Aorta (tissue), 5 donors: ENCODE measurements around the gene NME9. TPM values are rescaled to one million over a fixed set of nuclear protein-coding genes. Genes with fewer than 3 reads are reported as not detected.

Experiments
- ATAC-seq: fragments of 200-7000 bp; cut with Tn5 transposase; one replicate; pipeline ENCODE4 v1.9.1; 2022; ENCODE audit warnings: moderate library complexity; ENCODE audit not compliant: low FRiP score
- DNase-seq, 2 donors: peaks; one replicate each; pipeline ENCODE4 v3.0.0-alpha.2; 2020
- H3K27ac ChIP-seq, 2 donors: one replicate each; pipeline ENCODE4 v1.5.1; 2013; ENCODE audit warnings: low read length in 2 of 2, mild to moderate bottlenecking in 2 of 2, moderate library complexity in 2 of 2, control low read depth in 1 of 2, inconsistent platforms in 1 of 2, low read depth in 1 of 2
- H3K27me3 ChIP-seq, 2 donors: one replicate each; pipeline ENCODE4 v1.6.1; 2013; ENCODE audit warnings: control low read depth in 1 of 2, low read length in 1 of 2, mild to moderate bottlenecking in 1 of 2, moderate library complexity in 1 of 2; ENCODE audit not compliant: insufficient read depth in 2 of 2, control insufficient read depth in 1 of 2
- H3K36me3 ChIP-seq, 2 donors: one replicate each; pipeline ENCODE4 v1.6.1; 2013; ENCODE audit warnings: control low read depth in 1 of 2, low read length in 1 of 2, mild to moderate bottlenecking in 1 of 2; ENCODE audit not compliant: insufficient read depth in 2 of 2, control insufficient read depth in 1 of 2
- H3K4me1 ChIP-seq, 2 donors: one replicate each; pipeline ENCODE4 v1.6.1; 2013; ENCODE audit warnings: low read length in 2 of 2, control low read depth in 1 of 2, mild to moderate bottlenecking in 1 of 2, moderate library complexity in 1 of 2; ENCODE audit not compliant: insufficient read depth in 2 of 2, control insufficient read depth in 1 of 2
- H3K4me3 ChIP-seq, 2 donors: one replicate each; pipeline ENCODE4 v1.5.1; 2013; ENCODE audit warnings: low read length in 2 of 2, control low read depth in 1 of 2, mild to moderate bottlenecking in 1 of 2
- H3K9me3 ChIP-seq: one replicate; pipeline ENCODE4 v1.6.1; 2013; ENCODE audit warnings: mild to moderate bottlenecking, low read length; ENCODE audit not compliant: control insufficient read depth
- WGBS, 2 donors: extraction: QIAGEN DNeasy Blood & Tissue Kit; methylation state at CpG; one replicate each; pipeline ENCODE4 v1.1.7; 2013; 5-methylcytosine and 5-hydroxymethylcytosine counted together
- intact Hi-C, 2 donors: fragments of 100-400 bp; cut with DNase I; formaldehyde crosslinking; loops; one replicate each; pipeline versions ENCODE4 v1.14.2 to v1.15.0; 2022
- polyA plus RNA-seq, 2 donors: library from polyadenylated mRNA; stranded (reverse); fragments of 200-250 nt; gene quantifications; one replicate each; pipeline ENCODE4 v1.2.3, GENCODE V29; 2013
- total RNA-seq, 2 donors: library from RNA; stranded (reverse); fragmentation: NEBNext Ultra II Directional; extraction: Animal tissue kit (Norgen Biotek cat#: 25700); gene quantifications; one replicate each; pipeline ENCODE4 v1.2.1, GENCODE V29; 2021
- donor health status: healthy with polysubstance abuse.
- donor health status: Bipolar disorder and iron deficiency.
- donor health status: DM: no; HTN: no; CAD: no.
- donor health status: DM: no; HTN: no; CAD: no.
- donor health status: DM: yes; HTN: yes; CAD: no.

The NME9 gene
- total and polyA plus RNA-seq, 4 donors: 0.41 to 0.93 TPM; not detected in 2

GRCh38 chr3:138356730-138357405 lies 27.2 kb upstream of the NME9 start:
- Histone ChIP-seq H3K4me3 (no peak overlapping the region), H3K9me3 (no peaks in the 10 kb centered on the region), H3K27ac (no peak overlapping the region), H3K27me3 (no peaks in the 10 kb centered on the region), H3K36me3 (no peaks in the 10 kb centered on the region), H3K4me1 (no peaks in the 10 kb centered on the region)
- intact Hi-C loops: no loop called here
- WGBS, 2 donors: 19 to 20% methylated on average over 7 of the region's 7 CpGs
- DNase-seq: no peak
- peak; percentile 42 for ATAC-seq

- H3K9me3 ChIP-seq: no peaks in the 10 kb centered on the region
- no peaks in the 10 kb centered on the region for H3K27me3 ChIP-seq
- intact Hi-C loops: no loop called here
- ATAC-seq: no peak
- DNase-seq: no peak
- no peak overlapping the region for H3K4me3 ChIP-seq
- H3K27ac ChIP-seq: no peak overlapping the region
- 76 to 83% methylated on average over 3 of the region's 3 CpGs for WGBS, 2 donors
- no peaks in the 10 kb centered on the region for H3K4me1 ChIP-seq
- H3K36me3 ChIP-seq: no peaks in the 10 kb centered on the region
These were observed 25.4 kb upstream of the NME9 start for GRCh38 chr3:138355071-138355470.

DNA sequence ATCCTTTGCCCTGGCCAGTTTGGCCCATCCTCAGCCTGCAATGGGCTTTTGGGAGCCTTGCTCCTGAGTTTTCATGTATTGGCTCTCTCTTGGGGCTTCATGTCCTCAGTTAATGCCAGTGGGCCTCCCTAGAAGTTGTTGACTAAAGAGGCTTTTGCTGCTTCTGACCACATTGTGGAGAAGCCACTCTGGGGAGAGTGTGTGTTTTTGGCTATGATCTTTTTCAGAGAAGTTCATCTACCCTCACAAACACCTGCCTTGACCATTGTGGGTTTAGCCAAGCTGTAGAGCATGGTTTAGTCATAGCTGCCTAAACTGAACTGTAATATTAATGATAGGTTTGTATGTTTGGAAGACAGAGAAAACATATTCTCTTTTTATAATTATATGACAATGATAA lies 24.7 kb upstream of the NME9 start:
- ATAC-seq (no peak), DNase-seq (no peak)
- H3K4me3 ChIP-seq: no peak overlapping the region
- H3K27me3 ChIP-seq: no peaks in the 10 kb centered on the region
- H3K36me3 ChIP-seq: no peaks in the 10 kb centered on the region
- H3K9me3 ChIP-seq: no peaks in the 10 kb centered on the region
- H3K4me1 ChIP-seq: no peaks in the 10 kb centered on the region
- no peak overlapping the region for H3K27ac ChIP-seq
- intact Hi-C loops: no loop called here

DNA sequence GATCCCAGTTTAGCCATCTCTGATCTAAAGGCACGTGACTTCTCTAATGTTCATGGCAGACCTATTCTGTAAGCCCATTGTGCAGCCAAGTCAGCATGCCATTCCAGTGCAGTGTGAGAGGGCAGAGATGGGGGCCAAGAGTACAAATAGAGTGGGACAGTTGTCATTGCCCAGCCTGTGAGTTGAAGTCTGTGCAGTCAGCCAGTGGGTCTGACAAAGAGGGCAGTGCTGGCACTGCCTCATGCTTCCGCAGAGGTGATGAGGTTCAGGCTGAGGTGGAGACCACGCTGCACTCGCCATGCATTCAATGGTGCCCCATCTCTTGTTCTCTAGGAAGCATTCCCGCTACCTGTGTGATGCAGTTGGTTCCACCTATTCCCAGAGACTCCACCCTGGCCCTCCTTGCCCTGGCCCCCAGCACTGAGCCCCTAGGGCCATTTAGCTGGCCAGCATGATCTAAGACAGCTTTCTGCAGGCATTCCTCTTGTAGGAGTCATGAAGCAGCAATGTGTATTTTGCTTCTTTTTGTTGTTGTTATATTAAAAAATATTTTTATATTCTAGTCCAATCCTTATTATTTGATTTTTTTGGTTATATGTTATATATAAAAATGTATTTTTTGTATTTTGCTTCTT lies 22.4 kb upstream of the NME9 start:
- H3K4me1 ChIP-seq: no peaks in the 10 kb centered on the region

GRCh38 chr3:138351151-138351550 lies 21.5 kb upstream of the NME9 start:
- DNase-seq: no peak
- Histone ChIP-seq H3K4me3 (no peak overlapping the region), H3K4me1 (no peaks in the 10 kb centered on the region), H3K9me3 (no peaks in the 10 kb centered on the region), H3K27ac (no peak overlapping the region), H3K36me3 (no peaks in the 10 kb centered on the region), H3K27me3 (no peaks in the 10 kb centered on the region)
- intact Hi-C loops: no loop called here
- no peak for ATAC-seq

More for the DNA sequence above, 22.4 kb upstream of the NME9 start:
- DNase-seq (no peak), ATAC-seq (no peak)
- intact Hi-C loops: no loop called here
- WGBS, 2 donors: 76 to 82% methylated on average over 5 of the region's 5 CpGs
- H3K4me3 ChIP-seq: no peak overlapping the region
- no peaks in the 10 kb centered on the region for H3K27me3 ChIP-seq
- no peaks in the 10 kb centered on the region for H3K9me3 ChIP-seq
- H3K36me3 ChIP-seq: no peaks in the 10 kb centered on the region
- no peak overlapping the region for H3K27ac ChIP-seq

DNA sequence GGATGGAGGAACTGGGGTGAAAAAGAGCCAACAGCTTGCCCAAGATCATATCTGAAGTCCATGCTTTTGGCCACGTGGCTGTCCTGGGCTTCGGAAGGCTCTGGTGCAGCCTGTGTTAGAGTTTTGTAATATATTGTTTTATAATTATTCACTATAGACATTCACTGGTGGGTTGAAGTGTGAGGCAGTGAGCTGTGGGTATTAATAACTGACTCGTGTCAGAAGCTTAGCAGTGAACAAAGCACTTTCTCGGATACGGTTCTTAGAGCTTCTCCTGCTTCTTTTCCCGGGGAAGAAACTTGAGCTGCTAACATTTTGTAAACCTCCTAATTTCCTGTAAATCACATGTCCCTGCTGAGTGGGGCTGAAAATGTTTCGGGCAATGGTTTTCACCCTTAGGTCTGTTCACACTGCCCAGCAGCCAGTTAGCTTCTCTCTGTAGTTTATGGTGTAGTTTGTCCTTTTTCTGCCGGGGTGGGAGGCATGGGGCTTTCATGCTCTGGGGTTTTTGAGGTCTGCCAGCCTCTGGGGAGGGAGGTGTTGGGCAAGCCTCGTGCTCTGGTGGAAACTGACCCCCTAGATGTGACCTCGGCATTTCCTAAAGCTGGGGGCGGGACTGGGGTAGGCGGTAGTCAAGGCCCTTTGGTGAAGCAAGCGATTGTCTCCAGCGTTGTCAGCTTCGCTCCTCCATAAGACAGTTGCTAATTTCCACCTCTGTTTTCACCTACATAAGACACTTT lies 20.4 kb upstream of the NME9 start:
- intact Hi-C loops: loop anchor here in 1 of 2 donors (10.0 kb wide), 1 partner anchor 245 kb away; the partner anchor contains the start of gene CEP70

GRCh38 chr3:138348754-138349739 lies 19.4 kb upstream of the NME9 start:
- Histone ChIP-seq H3K9me3 (no peaks in the 10 kb centered on the region), H3K4me1 (no peaks in the 10 kb centered on the region), H3K36me3 (no peaks in the 10 kb centered on the region), H3K27ac (peak overlapping the region; percentile 82 to 92), H3K4me3 (peak overlapping the region; percentile 78 to 93), H3K27me3 (no peaks in the 10 kb centered on the region)
- intact Hi-C loops: loop anchor here in 1 of 2 donors (10.0 kb wide), 1 partner anchor 246 kb away; the partner anchor contains the start of gene CEP70
- 1% methylated on average over 51 to 58 of the region's 58 CpGs for WGBS, 2 donors
- DNase-seq (peak in 1 of 2 donors; percentile 81), ATAC-seq (peak; percentile 40)

More for the DNA sequence above, 20.4 kb upstream of the NME9 start:
- H3K4me1 ChIP-seq: no peaks in the 10 kb centered on the region
- H3K4me3 ChIP-seq: peak overlapping the region; percentile 78 to 93
- DNase-seq (no peak), ATAC-seq (no peak)
- 39% methylated on average over 15 of the region's 15 CpGs for WGBS, 2 donors
- H3K9me3 ChIP-seq: no peaks in the 10 kb centered on the region
- H3K27me3 ChIP-seq: no peaks in the 10 kb centered on the region
- H3K27ac ChIP-seq: peak overlapping the region in 1 of 2 donors; percentile 14
- H3K36me3 ChIP-seq: no peaks in the 10 kb centered on the region
